ENCODE measurements around the gene CEACAM19. TPM values are rescaled to one million over a fixed set of nuclear protein-coding genes. Genes with fewer than 3 reads are reported as not detected.

The CEACAM19 gene
- polyA plus RNA-seq, 1 donor = 59.5 TPM

DNA sequence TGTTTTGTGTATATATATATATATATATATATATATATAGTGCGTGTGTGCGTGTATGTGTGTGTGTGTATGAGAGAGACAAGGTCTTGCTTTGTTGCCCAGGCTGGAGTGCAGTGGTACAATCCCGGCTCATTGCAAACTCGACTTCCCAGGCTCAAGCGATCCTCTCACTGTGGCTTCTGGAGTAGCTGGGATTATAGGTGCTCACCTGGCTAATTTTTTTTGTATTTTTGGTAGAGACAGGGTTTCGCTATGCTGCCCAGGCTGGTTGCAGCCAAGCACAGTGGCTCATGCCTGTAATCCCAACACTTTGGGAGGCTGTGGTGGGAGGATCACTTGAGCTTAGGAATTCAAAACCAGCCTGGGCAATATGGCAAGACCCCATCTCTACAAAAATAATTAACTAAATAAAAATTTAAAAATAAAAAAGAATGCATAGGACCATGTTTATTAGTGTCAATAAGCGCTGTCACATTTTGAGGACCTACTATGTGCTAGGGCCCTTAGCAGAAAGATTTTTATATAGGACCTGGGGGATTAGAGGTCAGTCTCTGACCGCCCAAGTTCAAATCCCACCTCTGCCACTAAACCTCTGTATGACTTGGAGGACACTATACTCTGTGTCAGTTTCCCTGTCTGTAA is 25.8 kb upstream of the CEACAM19 start:
- H3K4me3 ChIP-seq (ENCODE audit: low read length) = peak overlapping the region; percentile 50
- peaks cover 37% of the 10 kb centered on the region for H3K36me3 ChIP-seq (ENCODE audit: control insufficient read depth, insufficient read depth, low read length)
- H3K9me3 ChIP-seq (ENCODE audit: control insufficient read depth, low read depth, low read length) = no peaks in the 10 kb centered on the region
- peak overlapping the region; percentile 22 for H3K27ac ChIP-seq (ENCODE audit: low read length)
- 100% methylated on average over 1 of the region's 8 CpGs for WGBS (ENCODE audit: insufficient coverage, low lambda C conversion rate)
- DNase-seq = peak in 1 of 2 donors; percentile 52
- peaks cover 31% of the 10 kb centered on the region for H3K4me1 ChIP-seq (ENCODE audit: control insufficient read depth, insufficient read depth, low read length)
- H3K27me3 ChIP-seq (ENCODE audit: control insufficient read depth, insufficient read depth, low read length) = no peaks in the 10 kb centered on the region

- H3K27ac ChIP-seq (ENCODE audit: low read length) = peak overlapping the region; percentile 14
- H3K4me1 ChIP-seq (ENCODE audit: control insufficient read depth, insufficient read depth, low read length) = peaks cover 26% of the 10 kb centered on the region
- peaks cover 42% of the 10 kb centered on the region for H3K36me3 ChIP-seq (ENCODE audit: control insufficient read depth, insufficient read depth, low read length)
- H3K9me3 ChIP-seq (ENCODE audit: control insufficient read depth, low read depth, low read length) = no peaks in the 10 kb centered on the region
- no peak for DNase-seq
- peak overlapping the region; percentile 50 for H3K4me3 ChIP-seq (ENCODE audit: low read length)
- no peaks in the 10 kb centered on the region for H3K27me3 ChIP-seq (ENCODE audit: control insufficient read depth, insufficient read depth, low read length)
- no CpG with 5 or more reads among the region's 3 CpGs for WGBS (ENCODE audit: insufficient coverage, low lambda C conversion rate)
Measured at GRCh38 chr19:44646049-44646416, 25.2 kb upstream of the CEACAM19 start.

DNA sequence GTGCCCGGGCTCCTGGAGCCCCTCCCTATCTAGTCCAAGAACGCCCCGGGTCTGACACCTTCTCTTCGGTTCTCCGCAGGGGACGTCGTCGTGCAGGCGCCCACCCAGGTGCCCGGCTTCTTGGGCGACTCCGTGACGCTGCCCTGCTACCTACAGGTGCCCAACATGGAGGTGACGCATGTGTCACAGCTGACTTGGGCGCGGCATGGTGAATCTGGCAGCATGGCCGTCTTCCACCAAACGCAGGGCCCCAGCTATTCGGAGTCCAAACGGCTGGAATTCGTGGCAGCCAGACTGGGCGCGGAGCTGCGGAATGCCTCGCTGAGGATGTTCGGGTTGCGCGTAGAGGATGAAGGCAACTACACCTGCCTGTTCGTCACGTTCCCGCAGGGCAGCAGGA is 24.1 kb upstream of the CEACAM19 start:
- H3K4me1 ChIP-seq (ENCODE audit: control insufficient read depth, insufficient read depth, low read length) = peaks cover 15% of the 10 kb centered on the region
- peak overlapping the region; percentile 31 for H3K4me3 ChIP-seq (ENCODE audit: low read length)
- no CpG with 5 or more reads among the region's 31 CpGs for WGBS (ENCODE audit: insufficient coverage, low lambda C conversion rate)
- no peak overlapping the region for H3K27ac ChIP-seq (ENCODE audit: low read length)
- no peaks in the 10 kb centered on the region for H3K9me3 ChIP-seq (ENCODE audit: control insufficient read depth, low read depth, low read length)
- DNase-seq = peak in 1 of 2 donors; percentile 43
- H3K36me3 ChIP-seq (ENCODE audit: control insufficient read depth, insufficient read depth, low read length) = peaks cover 50% of the 10 kb centered on the region
- H3K27me3 ChIP-seq (ENCODE audit: control insufficient read depth, insufficient read depth, low read length) = no peaks in the 10 kb centered on the region

GRCh38 chr19:44648631-44649251 is 22.5 kb upstream of the CEACAM19 start:
- WGBS (ENCODE audit: insufficient coverage, low lambda C conversion rate) = no CpG with 5 or more reads among the region's 3 CpGs
- H3K27ac ChIP-seq (ENCODE audit: low read length) = no peak overlapping the region
- no peaks in the 10 kb centered on the region for H3K9me3 ChIP-seq (ENCODE audit: control insufficient read depth, low read depth, low read length)
- H3K36me3 ChIP-seq (ENCODE audit: control insufficient read depth, insufficient read depth, low read length) = peaks cover 65% of the 10 kb centered on the region
- no peak overlapping the region for H3K4me3 ChIP-seq (ENCODE audit: low read length)
- DNase-seq = no peak
- H3K27me3 ChIP-seq (ENCODE audit: control insufficient read depth, insufficient read depth, low read length) = no peaks in the 10 kb centered on the region
- H3K4me1 ChIP-seq (ENCODE audit: control insufficient read depth, insufficient read depth, low read length) = peaks cover 7% of the 10 kb centered on the region

GRCh38 chr19:44649578-44650145 is 21.6 kb upstream of the CEACAM19 start:
- no peaks in the 10 kb centered on the region for H3K9me3 ChIP-seq (ENCODE audit: control insufficient read depth, low read depth, low read length)
- H3K27me3 ChIP-seq (ENCODE audit: control insufficient read depth, insufficient read depth, low read length) = no peaks in the 10 kb centered on the region
- WGBS (ENCODE audit: insufficient coverage, low lambda C conversion rate) = no CpG with 5 or more reads among the region's 15 CpGs
- peaks cover 73% of the 10 kb centered on the region for H3K36me3 ChIP-seq (ENCODE audit: control insufficient read depth, insufficient read depth, low read length)
- H3K4me3 ChIP-seq (ENCODE audit: low read length) = no peak overlapping the region
- peaks cover 14% of the 10 kb centered on the region for H3K4me1 ChIP-seq (ENCODE audit: control insufficient read depth, insufficient read depth, low read length)
- no peak overlapping the region for H3K27ac ChIP-seq (ENCODE audit: low read length)
- no peak for DNase-seq

GRCh38 chr19:44653343-44653742 is 17.9 kb upstream of the CEACAM19 start:
- H3K27ac ChIP-seq (ENCODE audit: low read length) = peak overlapping the region; percentile 73
- H3K4me3 ChIP-seq (ENCODE audit: low read length) = no peak overlapping the region
- H3K27me3 ChIP-seq (ENCODE audit: control insufficient read depth, insufficient read depth, low read length) = no peaks in the 10 kb centered on the region
- WGBS (ENCODE audit: insufficient coverage, low lambda C conversion rate) = no CpG with 5 or more reads among the region's 5 CpGs
- peaks cover 19% of the 10 kb centered on the region for H3K4me1 ChIP-seq (ENCODE audit: control insufficient read depth, insufficient read depth, low read length)
- no peaks in the 10 kb centered on the region for H3K9me3 ChIP-seq (ENCODE audit: control insufficient read depth, low read depth, low read length)
- peaks cover 94% of the 10 kb centered on the region for H3K36me3 ChIP-seq (ENCODE audit: control insufficient read depth, insufficient read depth, low read length)
- DNase-seq = no peak

DNA sequence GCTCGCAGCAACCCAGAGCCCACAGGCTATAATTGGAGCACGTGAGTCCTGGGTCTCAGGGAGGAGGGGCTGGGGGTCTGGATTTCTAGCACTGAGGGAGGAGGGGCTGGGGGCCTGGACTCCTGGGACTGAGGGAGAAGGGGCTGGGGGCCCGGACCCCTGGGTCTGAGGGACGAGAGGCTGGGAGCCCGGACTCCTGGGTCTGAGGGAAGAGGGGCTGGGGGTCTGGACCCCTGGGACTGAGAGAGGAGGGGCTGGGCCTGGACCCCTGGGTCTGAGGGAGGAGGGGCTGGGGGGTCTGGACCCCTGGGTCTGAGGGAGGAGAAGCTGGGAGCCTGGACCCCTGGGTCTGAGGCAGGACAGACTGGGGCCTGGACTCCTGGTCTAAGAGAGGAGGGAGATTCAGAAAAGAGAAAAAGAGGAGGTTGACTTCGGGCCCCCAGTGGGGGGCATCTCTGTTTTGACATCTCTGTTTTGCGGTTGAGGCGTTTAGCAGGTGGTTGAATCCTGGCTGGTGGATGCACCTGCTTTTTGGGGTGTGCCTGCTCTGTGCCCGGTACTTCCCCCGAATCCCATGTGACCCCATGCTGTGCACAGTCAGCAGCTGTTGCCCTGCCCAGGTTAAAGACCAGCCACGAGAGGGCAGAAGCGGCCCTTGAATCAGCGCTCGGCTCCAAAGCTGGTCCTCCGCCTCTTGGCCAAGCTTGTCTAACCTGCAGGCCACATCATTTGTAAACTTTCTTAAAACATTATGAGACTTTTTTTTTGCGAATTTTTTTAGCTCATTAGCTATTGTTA is 17.1 kb upstream of the CEACAM19 start:
- Histone ChIP-seq H3K27me3 (ENCODE audit: control insufficient read depth, insufficient read depth, low read length) (no peaks in the 10 kb centered on the region), H3K27ac (ENCODE audit: low read length) (peak overlapping the region; percentile 73), H3K9me3 (ENCODE audit: control insufficient read depth, low read depth, low read length) (no peaks in the 10 kb centered on the region), H3K36me3 (ENCODE audit: control insufficient read depth, insufficient read depth, low read length) (peaks cover 94% of the 10 kb centered on the region), H3K4me3 (ENCODE audit: low read length) (no peak overlapping the region), H3K4me1 (ENCODE audit: control insufficient read depth, insufficient read depth, low read length) (peaks cover 18% of the 10 kb centered on the region)
- DNase-seq = peak; percentile 81 to 87
- WGBS (ENCODE audit: insufficient coverage, low lambda C conversion rate) = 14% methylated on average over 1 of the region's 16 CpGs

DNA sequence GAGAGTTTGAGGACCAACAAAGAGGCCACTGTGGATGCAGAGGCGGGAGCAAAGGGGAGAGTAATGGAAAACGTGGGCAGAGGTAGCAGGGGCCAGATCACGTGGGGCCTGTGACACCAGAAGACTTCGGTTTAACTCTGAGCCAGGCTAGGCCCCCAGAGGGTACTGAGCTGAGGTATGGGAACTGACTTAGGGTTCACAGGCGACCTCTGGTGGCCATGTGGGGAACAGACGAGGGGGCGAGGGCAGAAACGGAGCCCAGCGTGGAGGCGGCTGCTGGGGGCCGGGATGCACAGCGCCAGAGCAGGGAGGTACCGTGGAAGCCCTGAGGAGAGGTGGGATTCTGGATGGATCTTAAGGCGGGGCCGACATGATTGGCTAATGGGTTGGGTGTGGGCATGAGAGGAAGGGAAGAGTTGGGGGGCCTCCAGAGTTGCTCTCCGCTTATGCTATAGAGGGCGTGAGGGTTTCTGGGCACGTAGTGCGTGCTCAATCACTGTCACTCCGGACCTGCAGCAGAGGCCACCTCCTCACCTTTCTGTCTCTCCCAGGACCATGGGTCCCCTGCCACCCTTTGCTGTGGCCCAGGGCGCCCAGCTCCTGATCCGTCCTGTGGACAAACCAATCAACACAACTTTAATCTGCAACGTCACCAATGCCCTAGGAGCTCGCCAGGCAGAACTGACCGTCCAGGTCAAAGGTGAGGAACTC is 13.9 kb upstream of the CEACAM19 start:
- Histone ChIP-seq H3K27ac (ENCODE audit: low read length) (no peak overlapping the region), H3K36me3 (ENCODE audit: control insufficient read depth, insufficient read depth, low read length) (peaks cover 97% of the 10 kb centered on the region), H3K9me3 (ENCODE audit: control insufficient read depth, low read depth, low read length) (no peaks in the 10 kb centered on the region), H3K4me1 (ENCODE audit: control insufficient read depth, insufficient read depth, low read length) (peaks cover 18% of the 10 kb centered on the region), H3K27me3 (ENCODE audit: control insufficient read depth, insufficient read depth, low read length) (no peaks in the 10 kb centered on the region), H3K4me3 (ENCODE audit: low read length) (no peak overlapping the region)
- no CpG with 5 or more reads among the region's 25 CpGs for WGBS (ENCODE audit: insufficient coverage, low lambda C conversion rate)
- DNase-seq = peak; percentile 41 to 62

DNA sequence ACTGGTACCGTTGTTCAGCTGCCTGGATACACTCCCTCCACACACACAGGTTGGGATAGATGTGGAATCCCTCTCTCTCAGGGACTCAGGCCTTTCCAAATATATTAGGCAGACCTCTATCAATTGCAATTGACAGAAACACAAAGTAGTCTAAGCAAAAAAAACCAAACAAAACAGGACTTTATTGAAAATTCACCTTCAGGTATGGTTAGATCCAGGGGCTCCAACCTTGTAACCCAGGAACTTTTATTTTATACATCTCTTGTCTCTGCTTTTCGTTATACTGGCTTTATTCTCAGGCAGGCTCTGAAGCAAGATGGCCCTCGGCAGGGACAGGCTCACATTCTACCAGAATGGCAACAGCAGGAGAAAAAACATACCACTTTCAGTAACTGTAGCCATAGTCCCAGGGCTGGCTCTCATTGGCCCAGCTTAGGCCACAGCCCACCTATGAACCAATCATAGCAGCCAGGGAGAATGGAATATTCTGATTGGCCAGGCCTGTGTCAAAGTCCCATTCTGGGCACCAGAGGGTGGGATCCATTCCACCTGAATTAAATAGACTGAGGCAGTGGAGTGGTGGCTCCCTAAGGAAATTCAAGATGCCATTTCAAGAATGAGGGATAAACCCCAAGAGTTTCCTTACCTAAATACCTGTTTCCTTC is 13.1 kb upstream of the CEACAM19 start:
- H3K4me3 ChIP-seq (ENCODE audit: low read length) = no peak overlapping the region
- WGBS (ENCODE audit: insufficient coverage, low lambda C conversion rate) = 80% methylated on average over 2 of the region's 3 CpGs
- peaks cover 18% of the 10 kb centered on the region for H3K4me1 ChIP-seq (ENCODE audit: control insufficient read depth, insufficient read depth, low read length)
- H3K36me3 ChIP-seq (ENCODE audit: control insufficient read depth, insufficient read depth, low read length) = peaks cover 98% of the 10 kb centered on the region
- no peak for DNase-seq
- H3K27ac ChIP-seq (ENCODE audit: low read length) = no peak overlapping the region
- H3K9me3 ChIP-seq (ENCODE audit: control insufficient read depth, low read depth, low read length) = no peaks in the 10 kb centered on the region
- no peaks in the 10 kb centered on the region for H3K27me3 ChIP-seq (ENCODE audit: control insufficient read depth, insufficient read depth, low read length)
